ENCODE data around the gene GNAQ. TPM values are rescaled to one million over a fixed set of nuclear protein-coding genes. Genes with fewer than 3 reads are reported as not detected.
A peak's percentile ranks its signal among the peaks of the same experiment; 100 is the strongest.

Gene GNAQ
- total and polyA plus RNA-seq, 2 of the 4 experiments (the other 2 are of a cell fraction), result 23.1 to 50.7 TPM

DNA sequence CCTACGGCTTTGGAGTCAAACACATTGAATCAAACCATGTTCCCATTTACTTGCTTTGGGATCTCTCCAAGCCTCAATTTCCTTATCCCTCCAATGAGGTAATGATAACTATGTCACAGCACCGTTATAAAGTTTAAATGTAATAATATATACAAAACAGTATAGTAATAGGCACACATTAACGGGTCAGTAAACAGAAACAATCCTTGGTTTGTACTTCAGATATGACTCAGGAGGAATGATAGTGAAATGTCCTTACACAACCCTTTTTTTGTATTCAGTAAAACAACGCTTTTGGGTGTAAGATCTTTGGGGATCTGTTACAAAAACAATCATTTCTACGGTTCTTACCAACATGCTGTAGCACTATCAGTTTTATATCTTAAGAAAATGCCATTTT lies 205.0 kb downstream of the GNAQ start:
- H4K91ac ChIP-seq (ENCODE audit: insufficient read depth, low read depth, low read length), result no peak overlapping the region
- H3K36me3 ChIP-seq (ENCODE audit: control insufficient read depth, insufficient read depth, low read length), result peaks cover 2% of the 10 kb centered on the region; the same call in 1 of the 2 replicates
- H2AK9ac ChIP-seq (replicated peaks; ENCODE audit: low read depth, low read length, poor library complexity), result no peak overlapping the region
- DNase-seq (peak; percentile 54), ATAC-seq (ENCODE audit: low read depth) (peak; percentile 76)
- TF ChIP-seq CEBPB (IDR thresholded peaks at IDR 0.05; ENCODE audit: low read depth, low read length) (0 out of 2 replicates have a peak, but pooled peaks have one; percentile 9), RAD21 (IDR thresholded peaks at IDR 0.05; ENCODE audit: low read length) (no peak), RFX5 (IDR thresholded peaks at IDR 0.05; ENCODE audit: low read depth, low read length) (0 out of 2 replicates have a peak, but pooled peaks have one; percentile 17)
- H2AFZ ChIP-seq (replicated peaks; ENCODE audit: low read length, poor library complexity), result no peak overlapping the region
- peaks cover 6% of the 10 kb centered on the region for H3K4me1 ChIP-seq (ENCODE audit: control insufficient read depth, insufficient read depth, low read length)
- peak overlapping the region; percentile 53 for H2BK5ac ChIP-seq (ENCODE audit: low read depth, low read length, poor library complexity, severe bottlenecking)
- BruUV-seq (replicated peaks), result no TSS peak
- H2BK20ac ChIP-seq (ENCODE audit: low read depth, low read length), result 0 out of 2 replicates have a peak overlapping the region, but pooled peaks have one; percentile 2
- peak overlapping the region in 1 of 2 experiments; percentile 22; a peak in 2 of 4 replicates for H4K8ac ChIP-seq (ENCODE audit: low read depth in 2 of 2, low read length in 2 of 2)
- intact Hi-C loops (cut with micrococcal nuclease), result no loop called here
- peak overlapping the region; percentile 3; the same call in 1 of the 2 replicates for H2AK5ac ChIP-seq (ENCODE audit: low read depth, low read length)
- POLR2A ChIA-PET (ENCODE audit: unreplicated experiment), result no interaction called here
- no peak overlapping the region for H3K4ac ChIP-seq (ENCODE audit: low read depth, low read length)
- in situ Hi-C loops (cut with MboI; ENCODE audit: low sequenced_read_pairs), result no loop called here
- peak overlapping the region; percentile 71 for H3K4me2 ChIP-seq (ENCODE audit: low read depth, low read length)
- dilution Hi-C loops (cut with HindIII; ENCODE audit: low sequenced_read_pairs, unreplicated experiment), result no loop called here
- no peak overlapping the region for H3K56ac ChIP-seq (ENCODE audit: extremely low read depth, insufficient read depth, low read length)
- H3K27ac ChIP-seq (ENCODE audit: insufficient read depth, low read length), result peak overlapping the region; percentile 2; the same call in 1 of the 2 replicates
- H3K23ac ChIP-seq (ENCODE audit: low read depth, low read length), result no peak overlapping the region
- peak overlapping the region; percentile 16; the same call in 1 of the 2 replicates for H2BK120ac ChIP-seq (ENCODE audit: low read depth, low read length)
- peaks cover 9% of the 10 kb centered on the region for H3K9me1 ChIP-seq (ENCODE audit: insufficient read depth, low read length)
- H3K27me3 ChIP-seq (ENCODE audit: control insufficient read depth, insufficient read depth, low read length), result no peaks in the 10 kb centered on the region
- WGBS, 2 experiments (ENCODE audit: extremely low coverage in 2 of 2, insufficient read length in 1 of 2), result no CpG with 5 or more reads among the region's 5 CpGs
- H4K5ac ChIP-seq (ENCODE audit: low read depth, low read length), result peak overlapping the region; percentile 75; the same call in 1 of the 2 replicates
- CTCF ChIA-PET, result no interaction called here
- H3K14ac ChIP-seq (replicated peaks; ENCODE audit: low read depth, low read length), result peak overlapping the region; percentile 2; the same call in 1 of the 2 replicates
- H3K79me1 ChIP-seq (ENCODE audit: low read depth in 1 of 2, low read length in 2 of 2), result peaks cover 16 to 36% of the 10 kb centered on the region in 2 experiments
- H2BK15ac ChIP-seq (ENCODE audit: low read depth, low read length), result no peak overlapping the region
- no peaks in the 10 kb centered on the region for H3K9me3 ChIP-seq (ENCODE audit: control insufficient read depth, insufficient read depth, low read length)
- peaks cover 3% of the 10 kb centered on the region; the same call in 1 of the 2 replicates for H4K20me1 ChIP-seq (ENCODE audit: insufficient read depth, low read length)
- no peak overlapping the region for H3K9ac ChIP-seq (ENCODE audit: low read depth, low read length)
- H3K4me3 ChIP-seq (ENCODE audit: insufficient read depth, low read depth, low read length), result no peak overlapping the region
- H3K18ac ChIP-seq (ENCODE audit: low read depth, low read length), result peak overlapping the region; percentile 71; the same call in 1 of the 2 replicates

Data from IMR-90 (cell line).